ENCODE results near the gene RXYLT1.

- TF ChIP-seq, protein P1, sequence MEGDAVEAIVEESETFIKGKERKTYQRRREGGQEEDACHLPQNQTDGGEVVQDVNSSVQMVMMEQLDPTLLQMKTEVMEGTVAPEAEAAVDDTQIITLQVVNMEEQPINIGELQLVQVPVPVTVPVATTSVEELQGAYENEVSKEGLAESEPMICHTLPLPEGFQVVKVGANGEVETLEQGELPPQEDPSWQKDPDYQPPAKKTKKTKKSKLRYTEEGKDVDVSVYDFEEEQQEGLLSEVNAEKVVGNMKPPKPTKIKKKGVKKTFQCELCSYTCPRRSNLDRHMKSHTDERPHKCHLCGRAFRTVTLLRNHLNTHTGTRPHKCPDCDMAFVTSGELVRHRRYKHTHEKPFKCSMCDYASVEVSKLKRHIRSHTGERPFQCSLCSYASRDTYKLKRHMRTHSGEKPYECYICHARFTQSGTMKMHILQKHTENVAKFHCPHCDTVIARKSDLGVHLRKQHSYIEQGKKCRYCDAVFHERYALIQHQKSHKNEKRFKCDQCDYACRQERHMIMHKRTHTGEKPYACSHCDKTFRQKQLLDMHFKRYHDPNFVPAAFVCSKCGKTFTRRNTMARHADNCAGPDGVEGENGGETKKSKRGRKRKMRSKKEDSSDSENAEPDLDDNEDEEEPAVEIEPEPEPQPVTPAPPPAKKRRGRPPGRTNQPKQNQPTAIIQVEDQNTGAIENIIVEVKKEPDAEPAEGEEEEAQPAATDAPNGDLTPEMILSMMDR (IDR thresholded peaks at IDR 0.05): no peak
- TF ChIP-seq POLR2A (IDR thresholded peaks at IDR 0.05) (no peak), POLR2AphosphoS5 (IDR thresholded peaks at IDR 0.05) (no peak)
Observed at GRCh38 chr12:63815482-63815852, 35.8 kb downstream of the RXYLT1 start.

Data from transverse colon (tissue), 4 donors.